UCSD-AML1 (cell line): ENCODE measurements around the gene SART3.
"Not testable (repeated sequence)": the region's sequence is repeated elsewhere in the genome, so short reads cannot be mapped to it uniquely, and the experiment has no call there.

Experiments
- DNase-seq: peaks from one replicate; lab custom pipeline; 2025; ENCODE audit not compliant: unreplicated experiment; lab: John Stamatoyannopoulos, UW

SART3 gene

GRCh38 chr12:108564724-108565123, 3.8 kb upstream of the SART3 start:
- DNase-seq: no peak

GRCh38 chr12:108563804-108564151, 2.8 kb upstream of the SART3 start:
- no peak for DNase-seq

DNA sequence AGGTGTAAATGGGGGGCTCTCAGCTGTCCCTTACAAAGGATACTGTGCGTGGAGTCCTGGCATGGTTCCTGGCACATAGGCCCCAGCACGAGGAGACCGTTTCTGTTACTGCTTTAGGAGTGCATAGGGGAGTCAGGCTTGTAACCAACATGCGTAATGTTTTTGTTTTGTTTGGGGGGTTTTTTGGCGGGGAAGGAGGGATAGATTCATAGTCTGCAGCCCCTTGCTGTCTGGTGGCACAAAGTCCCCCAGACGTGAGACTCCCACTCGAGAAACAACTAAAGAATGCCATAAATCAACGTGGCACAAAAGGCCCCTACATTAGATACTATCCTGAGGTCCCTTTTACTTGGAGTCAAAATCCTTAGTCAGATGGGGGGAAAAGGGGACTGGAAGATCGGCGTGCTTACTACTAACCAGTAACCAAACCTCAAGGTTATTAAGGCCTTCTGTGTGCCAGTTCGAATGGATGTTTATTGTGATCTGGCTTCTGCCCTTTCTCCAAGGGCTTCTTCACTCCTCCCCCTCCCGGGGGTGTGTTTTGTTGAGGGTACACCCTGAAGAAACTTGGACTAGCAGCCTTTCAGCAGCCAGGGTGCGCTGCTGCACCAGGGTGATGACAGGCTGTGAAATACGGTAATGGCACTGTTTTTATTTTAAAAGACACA, 2.3 kb upstream of the SART3 start:
- peak; percentile 83 for DNase-seq

GRCh38 chr12:108562348-108563135, 1.6 kb upstream of the SART3 start, which contains the start of gene ISCU:
ISCU (plus strand) TSS chr12:108562596; CDS start chr12:108562623, 27 bp downstream.
- DNase-seq: peak; percentile 99

DNA sequence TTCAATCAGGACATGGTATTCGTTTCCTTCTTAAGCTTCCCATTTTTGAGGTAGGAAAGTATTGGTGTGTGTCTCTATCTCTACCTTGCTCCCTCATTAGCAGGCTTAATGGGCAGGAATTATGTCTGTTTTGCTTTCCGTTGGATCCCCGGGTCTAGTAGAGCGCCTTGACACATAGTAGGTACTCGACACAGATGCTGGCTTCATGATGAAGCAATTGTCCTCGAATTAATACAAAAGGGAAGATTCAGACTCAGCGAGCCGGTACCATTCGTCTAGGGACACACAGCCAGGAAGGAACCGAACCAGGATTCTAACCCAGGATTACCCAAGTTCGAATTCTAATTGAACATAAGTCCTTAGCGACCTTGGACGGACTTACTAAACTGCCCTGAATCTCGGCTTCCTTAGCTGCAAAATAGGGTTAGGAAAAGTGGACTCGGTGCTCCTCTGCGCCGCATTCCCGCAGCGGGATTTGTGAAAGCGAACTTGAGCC, 927 bp upstream of the SART3 start:
- DNase-seq: no peak

- no peak for DNase-seq
Observed at GRCh38 chr12:108560321-108560721, 652 bp downstream of the SART3 start.

- DNase-seq: no peak
Observed at GRCh38 chr12:108559748-108560147, 1.2 kb downstream of the SART3 start.

- no peak for DNase-seq
Observed at GRCh38 chr12:108559007-108559655, 1.8 kb downstream of the SART3 start.

DNA sequence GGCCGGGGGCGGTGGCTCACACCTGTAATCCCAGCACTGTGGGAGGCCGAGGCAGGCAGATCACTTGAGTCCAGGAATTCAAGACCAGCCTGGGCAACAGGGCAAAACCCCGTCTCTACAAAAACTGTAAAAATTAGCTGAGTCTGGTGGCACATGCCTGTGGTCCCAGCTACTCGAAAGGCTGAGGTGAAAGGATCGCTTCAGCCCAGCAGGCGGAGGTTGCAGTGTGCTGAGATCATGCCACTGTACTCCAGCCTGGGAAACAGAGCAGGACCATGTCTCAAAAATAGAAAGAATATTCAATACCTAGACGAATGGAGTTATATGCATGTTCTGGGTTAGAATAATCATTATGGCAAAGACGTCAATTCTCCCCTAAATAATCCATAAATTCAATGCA, 5.6 kb downstream of the SART3 start:
- not testable (repeated sequence) for DNase-seq

DNA sequence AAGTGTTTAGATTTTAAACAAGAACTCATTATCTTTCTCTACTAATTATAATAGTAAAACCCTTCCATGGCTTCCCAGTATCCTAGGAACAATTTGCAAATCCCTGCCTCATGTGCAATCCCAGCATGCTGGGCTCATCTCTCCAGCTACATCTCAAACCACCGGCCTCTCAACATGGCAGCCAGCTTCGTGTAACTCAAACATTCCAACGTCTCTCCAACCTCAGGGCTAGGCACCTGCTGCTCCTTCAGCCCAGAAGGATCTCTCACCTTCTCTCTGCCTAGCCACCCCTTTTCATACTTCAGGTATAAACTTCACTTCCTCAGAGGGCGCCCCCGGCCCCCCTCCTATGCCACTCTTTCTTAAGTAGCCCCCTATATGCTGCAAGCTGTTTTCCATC, 7.2 kb downstream of the SART3 start:
- no peak for DNase-seq

DNA sequence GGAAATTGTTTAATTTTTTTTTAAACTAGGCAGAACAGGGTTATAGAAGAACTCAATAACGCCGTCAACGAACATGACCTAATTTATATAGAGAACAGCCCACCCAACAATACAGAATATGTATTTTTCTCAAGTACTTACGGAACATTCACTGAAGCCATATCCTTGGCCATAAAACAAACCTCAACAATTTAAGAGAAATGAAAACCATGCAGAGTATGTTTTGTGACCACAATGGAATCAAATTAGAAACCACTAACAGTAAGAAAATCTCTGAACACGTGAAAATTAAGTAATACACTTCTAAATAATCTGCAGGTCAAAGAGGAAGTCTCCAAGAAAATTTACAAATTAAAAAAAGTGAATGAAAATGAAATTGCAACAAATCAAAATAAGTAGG, 9.4 kb downstream of the SART3 start:
- no peak for DNase-seq

DNA sequence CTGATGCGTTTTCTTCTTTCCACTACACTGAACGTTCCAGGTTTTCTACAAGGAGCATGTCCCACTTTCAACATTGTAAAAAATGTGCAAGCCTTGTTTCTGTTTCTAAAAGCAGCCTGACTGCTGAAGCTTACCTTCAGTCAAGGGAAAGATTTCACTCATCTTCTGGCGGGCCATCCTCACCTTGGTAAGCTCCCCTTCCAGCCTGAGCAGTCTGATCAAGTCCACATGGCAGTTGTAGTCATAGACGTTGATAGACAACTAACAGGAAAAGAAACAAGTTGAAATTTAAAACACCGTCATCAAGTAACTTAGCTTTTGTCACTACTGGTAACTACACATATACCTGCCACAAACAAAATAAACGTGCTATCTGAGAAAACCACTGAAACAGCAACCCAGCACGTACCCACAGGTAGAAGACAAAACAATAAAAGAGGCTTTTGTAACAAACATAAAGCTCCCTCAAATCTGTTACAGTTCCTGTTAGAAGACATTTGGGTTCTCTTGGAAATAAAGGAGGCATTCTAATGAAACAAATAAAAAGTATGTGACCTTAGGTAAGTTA, 11.9 kb downstream of the SART3 start:
- no peak for DNase-seq

DNA sequence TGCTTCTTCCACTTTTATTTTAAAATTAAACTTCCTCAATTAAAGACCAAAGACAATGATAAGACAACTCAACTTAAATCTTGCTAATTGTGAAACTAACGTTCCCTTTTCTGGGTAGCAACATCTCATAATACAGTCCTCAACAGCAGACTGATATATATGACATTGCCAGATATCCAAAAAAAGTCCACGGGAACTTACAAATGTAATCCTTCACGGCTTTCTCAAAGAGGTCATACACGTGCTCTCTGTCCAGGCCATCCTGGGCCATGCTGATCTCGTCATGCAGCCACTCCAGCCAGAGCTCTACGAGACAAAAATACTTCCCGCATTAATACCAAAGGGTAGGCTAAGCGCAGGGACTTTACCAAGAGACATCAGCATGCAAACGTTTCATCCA, 13.3 kb downstream of the SART3 start:
- DNase-seq: no peak

DNA sequence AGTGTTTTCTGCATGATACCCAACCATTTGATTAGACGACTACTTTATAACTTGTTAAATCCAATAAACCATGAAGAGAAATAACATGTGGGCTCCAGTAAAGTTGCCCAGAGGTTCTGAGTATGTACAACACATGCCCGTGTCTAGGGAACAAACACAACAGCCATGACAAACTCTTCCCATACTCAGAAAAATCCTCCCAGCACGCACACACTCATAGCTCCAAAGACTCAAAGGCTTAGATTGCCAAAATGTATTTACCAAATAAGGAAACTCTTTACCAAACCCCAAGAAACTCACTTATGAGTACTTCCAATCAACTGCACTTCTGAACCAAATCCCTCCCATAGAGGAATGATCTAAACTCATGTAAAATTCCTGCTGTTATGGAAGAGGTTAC, 17.3 kb downstream of the SART3 start:
- no peak for DNase-seq

DNA sequence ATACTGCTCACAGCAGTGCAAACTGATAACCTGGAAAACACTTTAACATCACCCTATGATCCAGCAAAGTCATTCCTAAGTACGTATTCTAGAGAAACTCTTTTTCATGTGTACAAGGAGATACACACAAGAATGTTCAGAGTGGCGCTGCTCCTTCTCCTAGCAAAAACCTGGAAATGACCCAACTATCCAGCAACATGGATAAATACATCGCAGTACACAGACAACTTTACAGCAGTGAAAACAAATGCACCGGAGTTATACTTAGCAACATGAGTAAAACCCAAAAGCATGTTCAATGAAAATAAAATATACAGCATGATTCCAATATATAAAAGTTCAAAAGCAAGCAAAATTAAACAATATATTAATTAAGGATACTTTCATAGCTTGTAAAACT, 18.7 kb downstream of the SART3 start:
- DNase-seq: no peak

- DNase-seq: no peak
Observed at GRCh38 chr12:108538616-108539195, 22.3 kb downstream of the SART3 start.

DNA sequence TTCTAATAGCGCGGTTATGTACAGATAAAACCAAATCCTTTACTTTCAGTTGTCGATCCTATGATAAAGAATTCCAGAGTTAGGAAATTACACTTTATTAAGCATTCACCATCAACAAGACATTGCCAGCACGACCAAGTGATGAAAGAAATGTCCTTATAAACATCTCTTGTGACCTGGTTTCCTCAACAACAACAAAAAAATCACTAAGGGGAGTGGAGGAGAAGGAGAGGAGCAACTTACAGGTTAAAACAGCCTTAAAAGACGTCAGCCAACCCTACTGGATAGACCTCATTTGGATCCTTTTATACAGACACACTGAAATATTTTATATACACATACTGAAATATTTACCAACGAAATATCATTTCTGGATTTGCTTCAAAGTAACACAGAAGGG, 22.8 kb downstream of the SART3 start:
- no peak for DNase-seq

GRCh38 chr12:108531929-108532848, 28.8 kb downstream of the SART3 start:
- no peak for DNase-seq

DNA sequence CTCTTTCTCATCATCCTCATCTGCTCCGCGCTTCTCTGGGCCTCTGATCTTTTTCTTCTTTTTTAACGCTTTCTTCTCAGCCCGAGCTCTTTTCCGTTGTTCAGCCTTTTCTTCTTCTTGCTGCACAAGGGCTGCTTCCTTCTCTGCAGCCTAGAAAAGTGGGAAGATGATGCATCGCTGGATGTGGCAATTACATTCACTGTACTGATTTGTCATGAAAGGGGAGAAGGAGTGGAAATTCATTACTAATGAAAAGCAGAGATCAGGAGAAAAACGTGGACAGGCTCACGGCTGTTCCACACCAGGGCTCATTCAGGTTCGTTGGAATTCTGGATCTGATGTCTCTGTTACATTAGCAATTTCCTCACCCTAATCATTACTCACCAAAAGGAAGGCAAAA, 30.8 kb downstream of the SART3 start:
- no peak for DNase-seq

- DNase-seq: no peak
Observed at GRCh38 chr12:108527166-108527496, 33.8 kb downstream of the SART3 start.
